Hepatic stellate cell (primary cell): ENCODE measurements around the gene DNAH14.
"Not testable (repeated sequence)": the region's sequence is repeated elsewhere in the genome, so short reads cannot be mapped to it uniquely, and the experiment has no call there.

ENCODE experiments used
- DNase-seq: peaks from one replicate; pipeline ENCODE4 v3.0.0; 2011; ENCODE audit warnings: low spot score

Gene DNAH14

GRCh38 chr1:225155555-225155954, 226.1 kb downstream of the DNAH14 start:
- no peak for DNase-seq

DNA sequence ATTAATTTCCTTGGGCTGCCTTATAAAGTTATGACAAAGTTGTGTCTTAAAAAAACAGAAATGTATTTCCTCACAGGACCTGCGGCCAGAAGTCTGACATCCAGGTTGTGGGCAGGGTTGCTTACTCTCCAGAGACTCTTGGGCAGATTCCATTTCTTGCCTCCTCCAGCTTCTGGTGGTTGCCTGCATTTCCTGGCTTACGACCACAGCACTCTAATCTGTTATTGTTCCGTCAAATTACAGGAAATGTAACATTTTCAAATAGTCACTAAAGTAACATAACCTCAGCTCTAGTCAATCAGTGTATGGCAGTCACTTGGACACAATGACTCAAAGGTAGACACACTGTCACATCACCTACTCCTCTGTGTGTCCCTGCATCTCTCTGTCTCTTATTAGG, 226.8 kb downstream of the DNAH14 start:
- no peak for DNase-seq

DNA sequence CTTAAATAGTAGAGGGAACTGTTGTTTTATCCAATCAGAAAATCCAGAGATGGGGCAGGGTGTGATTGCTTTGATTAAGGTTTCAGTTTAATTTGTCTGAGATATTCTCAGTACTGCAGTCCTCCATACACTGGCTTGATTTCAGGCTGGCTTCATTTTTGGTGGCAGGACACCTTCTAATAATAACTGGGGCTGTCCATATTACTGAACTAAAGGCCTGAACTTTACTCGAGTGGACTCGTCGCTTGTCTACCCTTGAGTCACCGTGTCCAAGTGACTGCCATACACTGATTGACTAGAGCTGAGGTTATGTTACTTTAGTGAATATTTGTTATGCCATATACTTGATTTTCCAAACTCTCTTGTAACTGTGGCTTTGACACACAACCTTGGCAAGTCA, 228.8 kb downstream of the DNAH14 start:
- no peak for DNase-seq

DNA sequence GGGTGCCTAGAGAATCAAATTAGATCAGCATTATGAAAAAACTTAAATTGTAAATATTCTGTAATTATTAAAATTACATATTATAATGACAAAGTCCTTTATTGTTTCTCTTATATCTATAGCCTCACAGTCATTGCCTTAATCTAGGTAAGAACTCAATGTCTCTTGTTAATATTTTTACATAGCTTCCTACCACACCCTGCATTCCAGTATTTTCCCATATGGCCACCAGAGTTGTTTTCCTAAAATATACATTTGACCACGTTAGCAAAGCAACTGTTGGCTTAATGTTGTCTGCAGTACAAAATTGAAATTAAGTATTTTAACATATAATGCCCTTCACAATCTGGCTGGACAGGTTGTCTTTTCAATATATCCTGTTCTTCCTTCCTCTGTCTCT, 230.3 kb downstream of the DNAH14 start:
- DNase-seq: no peak

DNA sequence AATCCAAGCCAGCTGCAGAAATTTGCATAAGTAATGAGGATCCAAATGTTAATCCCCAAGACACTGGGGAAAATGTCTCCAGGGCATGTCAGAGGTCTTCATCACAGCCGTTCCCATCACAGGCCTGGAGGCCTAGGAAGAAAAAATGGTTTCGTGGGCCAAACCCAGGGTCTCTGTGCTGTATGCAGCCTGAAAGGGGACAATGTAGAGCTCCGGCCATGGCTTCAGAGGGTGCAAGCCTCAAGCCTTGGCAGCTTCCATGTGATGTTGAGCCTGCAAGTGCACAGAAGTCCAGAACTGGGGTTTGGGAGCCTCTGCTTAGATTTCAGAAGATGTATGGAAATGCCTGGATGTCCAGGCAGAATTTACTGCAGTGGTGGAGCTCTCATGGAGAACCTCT, 247.9 kb downstream of the DNAH14 start:
- not testable (repeated sequence) for DNase-seq

GRCh38 chr1:225179686-225180085, 250.2 kb downstream of the DNAH14 start:
- no peak for DNase-seq

- DNase-seq: no peak
Observed at GRCh38 chr1:225182716-225183115, 253.2 kb downstream of the DNAH14 start.

- DNase-seq: no peak
Observed at GRCh38 chr1:225191199-225191753, 261.8 kb downstream of the DNAH14 start.

DNA sequence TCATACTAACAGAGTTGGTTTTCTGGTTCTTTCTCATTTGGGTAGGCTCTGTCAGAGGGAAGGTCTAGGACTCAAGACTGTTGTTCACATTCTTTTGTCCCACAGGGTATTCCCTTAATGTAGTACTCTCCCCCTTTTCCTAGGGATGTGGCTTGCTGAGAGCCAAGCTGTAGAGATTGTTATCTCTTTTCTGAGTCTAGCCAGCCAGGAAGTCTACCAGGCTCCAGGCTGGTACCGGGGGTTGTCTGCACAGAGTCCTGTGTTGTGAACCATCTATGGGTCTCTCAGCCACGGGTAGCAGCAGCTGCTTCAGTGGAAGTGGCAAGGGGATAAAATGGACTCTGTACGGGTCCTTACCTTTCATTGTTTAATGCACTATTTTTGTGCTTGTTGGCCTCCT, 272.0 kb downstream of the DNAH14 start:
- no peak for DNase-seq

DNA sequence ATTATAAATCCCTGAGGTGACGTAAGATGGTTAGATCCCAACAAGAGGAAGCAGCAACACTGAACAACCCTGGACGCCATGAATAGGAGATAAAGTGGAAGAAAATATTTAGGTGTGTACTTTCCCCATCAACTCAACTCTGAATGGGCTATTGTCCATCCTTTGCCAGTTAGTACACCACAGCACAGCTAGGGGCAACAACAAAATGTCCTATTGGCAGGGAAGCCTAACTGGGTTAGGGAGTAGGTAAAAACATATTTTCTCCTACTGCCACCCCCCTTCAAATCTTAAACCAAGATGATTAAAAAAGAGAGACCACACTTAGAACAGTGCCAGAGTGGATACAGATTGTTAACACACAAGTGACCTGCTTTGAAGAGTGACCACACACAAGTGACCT, 278.3 kb downstream of the DNAH14 start:
- no peak for DNase-seq

DNA sequence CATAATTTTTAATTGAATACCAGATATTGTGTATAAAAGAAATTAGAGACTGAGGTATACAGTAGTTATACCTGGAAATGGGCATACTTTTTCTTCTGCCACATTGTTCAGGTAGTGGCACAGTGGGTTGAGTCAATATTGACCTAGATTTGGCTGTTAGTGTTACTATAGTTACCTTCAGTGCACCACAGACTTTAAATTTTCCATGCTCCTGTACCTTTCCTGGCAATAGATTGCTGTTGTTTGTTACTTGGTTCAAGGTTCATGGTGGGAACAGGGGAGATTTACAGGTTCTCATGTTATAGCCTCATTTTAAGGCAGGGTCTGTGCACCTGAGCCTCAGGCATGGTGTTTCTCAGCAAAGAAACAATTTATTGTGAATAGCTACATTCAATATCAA, 279.7 kb downstream of the DNAH14 start:
- no peak for DNase-seq

GRCh38 chr1:225210180-225210579, 280.7 kb downstream of the DNAH14 start:
- DNase-seq: not testable (repeated sequence)

DNA sequence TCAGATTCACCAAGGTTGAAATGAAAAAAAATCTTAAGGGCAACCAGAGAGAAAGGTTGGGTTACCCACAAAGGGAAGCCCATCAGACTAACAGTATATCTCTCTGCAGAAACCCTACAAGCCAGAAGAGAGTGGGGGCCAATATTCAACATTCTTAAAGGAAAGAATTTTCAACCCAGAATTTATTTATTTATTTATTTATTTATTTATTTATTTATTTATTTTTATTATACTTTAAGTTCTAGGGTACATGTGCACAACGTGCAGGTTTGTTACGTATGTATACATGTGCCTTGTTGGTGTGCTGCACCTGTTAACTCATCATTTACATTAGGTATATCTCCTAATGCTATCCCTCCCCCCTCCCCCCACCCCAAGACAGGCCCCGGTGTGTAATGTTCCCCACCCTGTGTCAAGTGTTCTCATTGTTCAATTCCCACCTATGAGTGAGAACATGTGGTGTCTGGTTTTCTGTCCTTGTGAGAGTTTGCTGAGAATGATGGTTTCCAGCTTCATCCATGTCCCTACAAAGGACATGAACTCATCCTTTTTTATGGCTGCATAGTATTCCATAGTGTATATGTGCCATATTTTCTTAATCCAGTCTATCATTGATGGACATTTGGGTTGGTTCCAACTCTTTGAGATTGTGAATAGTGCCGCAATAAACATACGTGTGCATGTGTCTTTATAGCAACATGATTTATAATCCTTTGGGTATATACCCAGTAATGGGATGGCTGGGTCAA, 282.4 kb downstream of the DNAH14 start:
- DNase-seq: not testable (repeated sequence)

GRCh38 chr1:225224287-225224686, 294.8 kb downstream of the DNAH14 start:
- DNase-seq: no peak

DNA sequence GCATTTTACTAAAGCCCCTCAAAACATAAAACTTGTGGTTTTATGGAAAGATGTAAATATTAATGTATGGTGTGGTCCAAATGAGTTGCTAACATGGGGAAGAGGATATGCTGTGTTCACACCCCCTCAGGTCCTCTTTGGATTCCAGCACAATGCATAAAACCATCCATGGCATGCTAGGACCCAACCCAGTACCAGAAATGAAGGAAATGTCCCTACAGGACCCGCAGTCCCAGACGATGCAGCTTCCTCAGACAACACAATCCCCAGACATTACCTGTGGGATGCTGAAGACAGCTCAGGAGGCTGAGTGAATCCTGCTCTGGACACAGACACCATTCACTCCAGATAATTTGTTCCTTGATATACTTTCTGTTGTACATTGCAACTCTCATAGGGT, 296.2 kb downstream of the DNAH14 start:
- no peak for DNase-seq

- DNase-seq: no peak
Observed at GRCh38 chr1:225228871-225229303, 299.4 kb downstream of the DNAH14 start.

GRCh38 chr1:225229429-225229828, 300.0 kb downstream of the DNAH14 start:
- DNase-seq: not testable (repeated sequence)

DNA sequence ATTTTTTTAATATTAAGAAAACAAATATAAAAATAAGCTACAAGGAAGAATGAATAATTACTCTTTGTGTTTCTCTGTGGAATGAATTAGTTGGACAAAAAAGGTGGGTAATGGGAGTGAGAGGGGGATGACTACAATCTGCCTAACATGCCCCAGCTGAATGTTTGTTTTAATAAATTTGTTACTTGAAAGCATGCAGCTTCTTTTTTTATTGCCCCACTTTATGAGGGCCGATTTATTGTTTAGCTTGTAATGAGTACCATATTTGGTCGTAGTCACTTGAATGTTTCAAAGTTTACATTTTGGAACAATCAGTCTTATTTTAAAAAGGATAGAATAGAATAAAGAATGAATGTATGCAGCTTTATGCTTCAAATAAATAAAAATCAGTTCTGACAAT, 301.0 kb downstream of the DNAH14 start:
- DNase-seq: no peak

DNA sequence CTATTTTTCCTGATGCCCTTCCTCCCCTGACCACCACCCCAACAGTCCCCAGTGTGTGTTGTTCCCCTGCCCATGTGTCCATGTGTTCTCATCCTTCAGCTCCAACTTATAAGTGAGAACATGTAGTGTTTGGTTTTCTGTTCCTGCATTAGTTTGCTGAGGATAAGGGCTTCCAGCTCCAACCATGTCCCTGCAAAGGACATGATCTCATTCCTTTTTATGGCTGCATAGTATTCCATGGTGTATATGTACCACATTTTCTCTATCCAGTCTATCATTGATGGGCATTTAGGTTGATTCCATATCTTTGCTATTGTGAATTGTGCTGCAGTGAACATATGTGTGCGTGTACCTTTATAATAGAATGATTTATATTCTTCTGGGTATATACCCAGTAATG, 303.5 kb downstream of the DNAH14 start:
- DNase-seq: not testable (repeated sequence)

DNA sequence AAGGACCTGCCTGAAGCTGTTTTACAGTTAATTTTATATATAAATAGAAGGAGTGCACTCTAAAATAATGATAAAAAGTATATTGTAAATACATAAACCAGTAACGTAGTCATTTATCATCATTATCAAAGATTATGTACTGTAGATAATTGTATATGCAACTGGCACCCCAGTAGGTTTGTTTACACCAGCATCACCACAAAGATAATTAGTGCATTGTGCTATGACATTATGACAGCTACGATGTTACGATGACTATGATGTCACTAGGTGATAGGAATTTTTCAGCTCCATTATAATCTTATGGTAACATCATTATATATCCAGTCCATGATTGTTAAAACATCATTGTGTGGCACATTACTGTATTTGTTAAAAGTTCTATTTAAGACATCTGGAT, 313.1 kb downstream of the DNAH14 start:
- DNase-seq: no peak

- DNase-seq: no peak
Observed at GRCh38 chr1:225250432-225250831, 321.0 kb downstream of the DNAH14 start.

- no peak for DNase-seq
Observed at GRCh38 chr1:225253173-225253572, 323.7 kb downstream of the DNAH14 start.

DNA sequence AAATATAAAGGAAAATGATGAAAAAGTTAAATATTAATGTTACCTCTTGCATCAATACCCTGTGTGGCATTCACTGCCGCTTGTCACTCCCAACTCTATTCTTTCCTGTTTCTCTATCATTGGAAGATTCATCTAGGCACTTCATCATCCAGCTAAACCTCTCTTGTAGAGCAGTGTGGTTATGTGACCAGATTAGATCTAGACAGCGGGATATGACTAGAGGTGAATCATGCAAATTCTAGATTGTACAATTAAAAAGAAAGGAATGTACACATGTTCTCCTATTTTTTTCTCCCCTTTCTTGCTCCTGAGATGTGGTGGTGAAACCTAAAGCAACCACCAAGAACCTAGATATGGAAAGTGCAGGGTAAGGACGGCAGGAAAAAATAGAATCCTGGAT, 324.3 kb downstream of the DNAH14 start:
- DNase-seq: no peak

GRCh38 chr1:225254676-225255075, 325.2 kb downstream of the DNAH14 start:
- DNase-seq: no peak
